GM12878 (cell line): ENCODE data around the gene BEAN1.

Source experiments
- CTCF ChIP-seq, 3 experiments: IDR thresholded peaks in 2 of 3; conservative IDR thresholded peaks in 1 of 3; 2 replicates each; pipeline ENCODE4 v1.5.1; 2011; ENCODE audit warnings: low read depth in 3 of 3, low read length in 3 of 3, mild to moderate bottlenecking in 3 of 3, control low read depth in 2 of 3, moderate library complexity in 2 of 3, inconsistent platforms in 1 of 3, mixed read lengths in 1 of 3; ENCODE audit not compliant: control insufficient read depth in 2 of 3, insufficient read depth in 1 of 3; ENCODE audit errors: extremely low read depth in 1 of 3
- POLR2AphosphoS5 ChIP-seq: IDR thresholded peaks from 2 replicates; pipeline ENCODE4 v1.6.1; 2011; ENCODE audit warnings: mild to moderate bottlenecking, low read length, inconsistent platforms
- RBBP5 ChIP-seq: fragments of 200-600 bp; sonication (generic); conservative IDR thresholded peaks from 2 replicates; pipeline ENCODE4 v1.6.1; 2016
- ZBTB40 ChIP-seq: fragments of 450-650 bp; IDR thresholded peaks from 2 replicates; pipeline ENCODE4 v1.6.1; 2016; ENCODE audit warnings: mild to moderate bottlenecking, moderate library complexity, borderline replicate concordance
- TF ChIP-seq, protein P1 (sequence below): IDR thresholded peaks from 2 replicates; pipeline ENCODE4 v1.6.1; 2011; ENCODE audit warnings: borderline replicate concordance, low read depth, mild to moderate bottlenecking, moderate library complexity, mixed read lengths, low read length; ENCODE audit not compliant: insufficient read depth; ENCODE audit errors: extremely low read length

DNA sequence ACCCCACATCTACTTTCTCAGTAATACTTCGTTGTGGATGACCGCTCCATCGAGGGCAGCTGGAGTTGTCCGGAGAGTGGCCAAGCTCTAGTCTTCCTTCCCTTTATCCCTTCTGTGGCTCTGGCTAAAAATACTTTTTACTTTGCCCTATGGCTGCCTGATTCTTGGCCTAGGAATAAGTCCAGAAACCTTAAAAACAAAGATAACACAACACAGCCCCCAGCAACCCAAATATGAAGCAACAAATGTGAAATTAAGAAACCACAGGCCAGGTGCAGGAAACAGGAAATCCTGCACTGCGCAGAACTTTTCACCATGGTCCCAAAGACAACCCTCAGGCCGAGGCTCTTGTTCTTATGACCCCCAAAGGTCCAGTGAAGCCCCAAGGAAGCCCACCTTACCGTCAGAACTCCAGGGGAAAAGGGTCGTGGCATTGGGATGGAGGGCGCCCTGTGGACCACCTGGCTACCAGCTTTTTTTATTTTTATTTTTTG, 96.8 kb downstream of the BEAN1 start:
- TF ChIP-seq ZBTB40 (no peak), POLR2AphosphoS5 (no peak), CTCF (IDR thresholded peaks at IDR 0.05 in 2 of 3, conservative IDR thresholded peaks at IDR 0.05 in 1 of 3; ENCODE audit: control insufficient read depth in 2 of 3, extremely low read depth in 1 of 3, insufficient read depth in 1 of 3, low read depth in 3 of 3, low read length in 3 of 3) (no peak), RBBP5 (no peak)
- TF ChIP-seq, protein P1, sequence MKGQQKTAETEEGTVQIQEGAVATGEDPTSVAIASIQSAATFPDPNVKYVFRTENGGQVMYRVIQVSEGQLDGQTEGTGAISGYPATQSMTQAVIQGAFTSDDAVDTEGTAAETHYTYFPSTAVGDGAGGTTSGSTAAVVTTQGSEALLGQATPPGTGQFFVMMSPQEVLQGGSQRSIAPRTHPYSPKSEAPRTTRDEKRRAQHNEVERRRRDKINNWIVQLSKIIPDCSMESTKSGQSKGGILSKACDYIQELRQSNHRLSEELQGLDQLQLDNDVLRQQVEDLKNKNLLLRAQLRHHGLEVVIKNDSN, result no peak
